ENCODE results near the gene EXT2.

EXT2 gene

DNA sequence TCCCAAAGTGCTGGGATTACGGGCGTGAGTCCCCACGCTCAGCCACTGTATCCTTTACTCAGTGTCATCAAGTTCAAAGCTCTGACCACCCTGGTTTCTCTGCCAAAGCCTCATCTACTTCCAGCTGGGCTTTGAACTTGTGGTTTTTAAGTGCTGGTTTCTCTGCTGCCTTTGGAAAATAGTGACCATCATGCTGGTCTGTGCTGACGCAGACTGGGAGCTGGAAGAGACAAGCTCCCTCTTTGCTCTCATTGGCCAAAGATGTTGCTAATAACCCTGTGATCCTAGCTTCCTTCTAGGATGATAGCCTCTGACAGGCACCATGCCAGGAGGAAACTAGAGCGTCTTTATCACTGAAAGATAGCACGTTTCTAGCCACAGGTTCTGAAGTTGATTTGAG lies 152.0 kb downstream of the EXT2 start:
- DNase-seq, result no peak

DNA sequence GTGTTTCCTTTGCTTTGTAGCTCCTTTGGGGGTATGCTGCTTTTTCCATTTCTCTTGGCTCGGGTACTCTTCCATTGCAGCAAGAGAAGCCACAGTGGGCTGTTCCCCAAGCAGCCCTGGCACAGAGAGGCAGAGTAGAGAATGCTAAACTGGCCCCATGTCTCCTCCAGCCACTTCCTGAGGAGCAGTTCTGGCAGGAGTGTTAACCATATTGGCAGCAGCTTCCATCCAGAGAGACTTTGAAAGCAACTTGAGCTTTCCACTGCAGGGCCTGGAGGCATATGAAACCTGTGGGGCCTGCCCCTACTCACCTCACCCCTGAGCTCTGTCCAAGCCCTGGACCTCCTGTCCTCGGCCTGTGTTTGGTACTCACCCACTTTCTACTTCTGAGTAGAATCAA lies 152.6 kb downstream of the EXT2 start:
- no peak for DNase-seq

DNA sequence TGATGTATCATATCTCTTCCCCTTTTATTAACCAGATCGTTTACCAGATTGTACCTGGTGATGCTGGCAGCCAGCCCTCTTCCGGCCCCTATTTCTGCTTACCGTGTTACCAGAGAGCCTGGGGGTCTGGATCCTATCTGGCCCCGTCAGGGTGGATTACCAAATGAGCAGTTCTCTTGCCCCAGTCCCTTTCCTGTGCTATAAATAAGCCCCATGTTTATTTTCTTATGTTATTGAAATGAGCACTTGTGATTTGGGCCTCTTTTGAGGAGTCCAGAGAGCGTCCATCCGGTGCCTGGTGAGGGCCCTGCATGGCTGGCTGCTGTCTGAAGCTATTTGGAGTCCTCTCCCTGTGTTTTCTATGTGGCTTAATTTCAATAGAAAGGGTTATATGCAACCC lies 154.9 kb downstream of the EXT2 start:
- no peak for DNase-seq

DNA sequence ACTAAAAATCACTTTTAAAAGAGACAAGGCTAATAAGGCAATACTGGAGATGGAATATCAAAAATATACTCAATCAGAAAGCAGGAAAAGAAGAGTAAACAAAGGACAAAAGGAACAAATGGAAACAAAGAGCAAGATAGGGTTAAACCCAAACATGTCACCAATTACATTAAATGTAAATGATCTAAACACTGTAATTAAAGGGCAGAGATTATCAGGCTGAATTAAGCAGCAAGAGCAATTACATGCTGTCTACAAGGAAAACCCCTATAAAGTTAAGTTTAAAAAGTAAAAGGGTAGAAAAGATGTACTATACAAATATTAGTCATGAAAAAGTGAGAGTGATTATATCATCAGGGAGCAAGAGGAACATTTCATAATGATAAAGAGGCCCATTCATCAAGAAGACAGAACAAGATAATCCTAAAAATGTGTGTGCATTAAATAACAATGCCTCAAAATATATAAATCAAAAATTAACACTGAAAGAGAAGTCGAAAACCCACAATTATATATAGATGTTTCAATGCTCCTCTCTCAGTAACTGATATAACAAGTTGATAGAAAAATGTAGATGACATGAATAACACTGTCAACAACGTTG lies 157.6 kb downstream of the EXT2 start:
- no peak for DNase-seq

DNA sequence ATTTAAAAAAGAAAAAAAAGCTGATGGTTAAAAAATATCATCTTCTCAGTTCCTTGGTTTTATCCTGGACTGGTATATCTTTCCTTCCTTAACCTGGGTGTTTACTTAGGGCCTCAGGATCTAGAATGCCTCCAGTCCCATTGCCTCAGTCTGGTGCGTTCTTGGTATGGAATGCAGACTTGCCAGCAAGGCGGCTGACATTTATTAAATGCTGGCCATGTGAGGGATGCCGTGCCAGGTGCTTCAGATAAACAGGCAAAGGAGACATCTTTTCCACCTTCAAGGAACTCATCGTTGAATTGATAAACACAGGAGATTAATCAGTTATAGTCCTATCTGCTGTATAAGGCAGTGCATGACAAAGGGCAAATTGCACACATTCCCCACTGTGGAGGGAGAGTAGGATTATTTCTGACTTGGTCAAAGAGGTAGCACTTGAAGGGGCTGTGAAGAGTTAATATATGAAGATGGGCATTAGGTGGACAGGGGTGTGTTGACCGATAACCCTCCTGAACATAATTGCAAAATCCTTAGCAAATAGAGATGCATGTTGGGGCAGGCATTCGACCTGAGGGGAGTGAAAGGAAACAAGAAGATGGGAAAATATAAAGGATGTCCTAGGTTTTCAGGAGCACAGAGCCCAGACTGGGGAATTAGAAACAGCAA lies 160.1 kb downstream of the EXT2 start:
- no peak for DNase-seq

DNA sequence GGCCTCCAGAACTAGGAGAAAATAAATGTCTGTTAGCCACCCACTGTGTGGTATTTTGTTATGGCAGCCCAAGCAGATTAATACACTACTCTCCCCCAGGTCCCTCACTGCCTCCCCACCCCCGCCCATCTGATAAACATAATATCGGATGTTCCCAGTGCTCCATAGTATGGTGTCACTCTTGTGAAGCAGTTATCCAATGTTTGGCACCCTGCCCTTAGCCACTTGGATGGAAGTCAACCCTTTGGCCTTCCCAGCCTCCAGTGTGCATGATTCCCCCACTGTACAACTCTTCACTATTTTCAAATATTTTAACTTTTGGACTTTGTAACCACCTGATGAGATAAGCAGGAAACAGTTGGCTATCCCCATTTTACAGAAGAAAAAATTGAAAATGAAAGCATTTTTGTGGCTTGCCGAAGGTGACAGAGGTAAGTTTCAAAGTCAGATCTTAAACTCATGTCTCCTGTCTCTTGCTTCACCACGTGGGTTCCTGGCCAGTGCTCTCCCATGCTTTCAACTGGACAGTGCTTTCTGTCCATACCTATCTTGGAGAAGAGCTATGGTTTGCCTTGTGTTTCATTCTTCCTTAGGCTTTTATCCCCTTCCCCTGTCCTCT lies 161.3 kb downstream of the EXT2 start:
- DNase-seq, result no peak

DNA sequence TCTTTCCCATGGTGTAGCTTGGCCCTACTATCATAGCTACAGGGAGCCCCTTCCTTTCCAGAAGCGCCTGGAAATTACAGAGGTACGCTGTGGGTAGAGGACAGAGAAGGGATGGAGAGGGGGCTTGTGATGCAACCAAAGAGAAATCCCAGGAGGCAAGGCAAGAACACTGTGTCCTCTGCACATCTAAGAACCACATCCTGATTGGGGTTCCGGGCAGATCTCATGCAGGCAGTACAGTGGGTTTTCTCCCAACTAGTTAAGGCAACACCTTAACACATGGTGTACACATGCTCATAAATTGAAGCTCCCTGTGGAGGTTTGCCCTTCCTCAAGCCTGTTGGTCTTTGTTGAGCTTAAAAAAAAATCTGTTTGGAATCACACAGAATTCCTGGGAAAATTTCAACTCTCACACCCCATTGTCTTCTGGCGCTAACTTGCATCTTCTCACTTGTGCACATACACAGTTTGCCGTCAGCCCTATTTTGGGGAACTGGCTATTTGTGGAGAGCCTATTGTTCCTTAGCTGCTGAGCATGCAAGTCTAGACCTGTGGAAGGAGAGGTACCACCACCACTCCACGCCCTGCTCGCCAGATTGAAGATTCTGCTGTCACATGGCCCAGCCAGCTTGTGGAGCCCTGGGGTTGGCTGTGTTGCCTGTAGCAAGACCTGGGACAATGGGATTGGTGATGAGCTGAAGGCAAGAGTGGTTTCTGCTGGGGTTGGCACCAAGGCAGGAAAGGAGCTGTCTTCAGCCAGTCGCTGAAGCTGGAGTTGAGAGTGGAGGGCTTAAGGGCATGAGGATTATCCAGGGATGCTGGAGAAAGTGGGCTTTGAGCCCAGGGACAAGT lies 162.1 kb downstream of the EXT2 start:
- DNase-seq, result no peak

DNA sequence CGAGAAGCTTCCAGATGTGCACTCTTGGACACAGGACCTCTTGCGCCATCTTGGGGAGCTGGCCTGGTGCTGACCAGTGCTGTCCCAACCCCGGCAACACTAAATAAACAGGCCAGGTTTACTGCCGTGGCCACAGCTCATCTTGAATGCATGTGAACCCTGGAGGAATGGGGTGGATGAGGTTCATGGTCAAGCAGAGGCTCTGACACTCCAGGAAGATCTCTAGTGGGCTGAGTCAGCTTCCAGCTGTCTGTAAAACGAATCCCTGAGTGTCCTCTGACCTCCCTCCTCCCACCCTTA lies 162.7 kb downstream of the EXT2 start:
- no peak for DNase-seq

DNA sequence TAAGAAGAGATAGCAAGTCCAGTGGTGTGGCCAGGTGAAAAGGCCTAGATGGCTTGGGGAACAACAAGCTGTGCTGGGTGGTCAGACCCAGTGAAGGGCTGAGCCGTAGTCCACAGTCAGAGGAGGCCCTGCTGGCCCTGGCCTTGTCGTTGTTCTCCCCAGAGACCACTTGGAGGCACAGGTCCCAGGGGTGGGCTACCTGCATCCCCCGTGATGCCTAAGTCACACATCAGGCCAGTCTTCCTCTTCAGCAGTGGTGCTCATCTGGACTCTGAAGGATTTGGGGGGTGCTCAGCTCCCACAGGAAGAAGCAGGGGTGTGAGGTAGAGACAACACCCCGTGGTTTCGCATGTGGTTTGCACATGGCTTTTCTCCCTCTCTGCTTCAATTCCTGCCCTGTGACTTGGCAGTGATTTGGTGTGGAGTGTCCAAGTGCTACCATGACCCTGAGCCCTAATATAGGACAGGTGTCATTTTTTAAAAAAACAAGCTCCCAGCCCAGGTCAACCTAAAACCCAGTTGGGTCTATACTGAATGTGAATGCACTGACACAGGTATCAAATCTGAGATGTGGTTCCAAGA lies 163.5 kb downstream of the EXT2 start:
- DNase-seq, result no peak

DNA sequence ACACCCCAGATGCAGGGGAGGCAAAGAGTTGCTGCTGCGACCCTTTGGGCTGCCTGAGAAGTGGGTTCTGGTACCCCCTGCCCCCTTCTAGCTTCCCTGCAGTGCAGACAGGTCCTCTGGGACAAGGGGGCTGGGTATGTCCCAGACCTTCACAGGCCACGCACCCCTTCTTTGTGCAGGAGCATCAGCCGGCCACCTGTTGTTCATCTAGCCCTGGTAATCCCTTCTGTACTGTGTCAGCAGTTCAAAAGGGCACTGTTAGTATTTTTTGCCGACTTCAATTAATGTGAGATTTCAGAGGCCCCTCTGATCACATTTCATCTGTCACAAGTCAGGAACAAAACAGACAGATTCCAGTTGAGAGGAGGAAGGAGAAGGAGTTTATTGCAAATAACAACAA lies 164.6 kb downstream of the EXT2 start:
- DNase-seq, result no peak

DNA sequence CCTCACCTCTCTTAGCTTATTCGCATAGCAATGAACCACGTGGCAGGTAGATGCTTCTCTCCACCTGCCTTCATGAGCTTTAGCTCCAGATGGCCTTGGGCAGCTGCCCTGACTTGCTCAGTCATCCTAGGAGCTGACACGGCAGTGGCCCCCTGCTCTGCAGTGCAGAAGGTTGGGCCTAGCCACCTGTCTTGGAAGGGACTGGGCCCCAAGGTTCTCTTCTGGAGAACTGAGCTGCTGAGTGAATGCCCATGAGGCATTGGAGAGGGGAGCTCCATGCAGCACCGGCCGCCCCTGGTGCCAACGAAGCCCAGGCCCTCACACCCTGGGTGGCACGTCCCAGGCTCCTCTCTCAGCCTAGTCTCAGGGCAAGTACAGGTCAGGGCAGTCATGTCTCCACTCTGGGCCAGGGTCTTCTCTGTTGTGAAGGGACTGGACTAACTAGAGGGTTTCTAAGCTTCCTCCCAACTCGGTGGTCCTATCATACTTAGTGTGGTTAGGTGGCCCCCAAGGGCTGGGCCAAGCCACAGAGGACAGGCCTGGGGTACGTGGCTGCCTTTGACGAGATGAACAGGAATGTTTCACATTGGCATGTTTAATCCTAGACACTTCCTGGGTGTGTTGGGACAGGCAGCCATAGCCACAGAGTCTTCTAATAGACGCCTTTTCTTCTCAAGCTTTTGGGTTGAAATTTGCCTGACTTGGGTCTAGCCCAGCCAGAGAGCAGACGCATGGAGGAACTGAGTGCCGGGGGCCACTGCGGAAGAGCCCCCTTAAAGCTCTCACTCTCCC lies 166.5 kb downstream of the EXT2 start:
- DNase-seq, result no peak

DNA sequence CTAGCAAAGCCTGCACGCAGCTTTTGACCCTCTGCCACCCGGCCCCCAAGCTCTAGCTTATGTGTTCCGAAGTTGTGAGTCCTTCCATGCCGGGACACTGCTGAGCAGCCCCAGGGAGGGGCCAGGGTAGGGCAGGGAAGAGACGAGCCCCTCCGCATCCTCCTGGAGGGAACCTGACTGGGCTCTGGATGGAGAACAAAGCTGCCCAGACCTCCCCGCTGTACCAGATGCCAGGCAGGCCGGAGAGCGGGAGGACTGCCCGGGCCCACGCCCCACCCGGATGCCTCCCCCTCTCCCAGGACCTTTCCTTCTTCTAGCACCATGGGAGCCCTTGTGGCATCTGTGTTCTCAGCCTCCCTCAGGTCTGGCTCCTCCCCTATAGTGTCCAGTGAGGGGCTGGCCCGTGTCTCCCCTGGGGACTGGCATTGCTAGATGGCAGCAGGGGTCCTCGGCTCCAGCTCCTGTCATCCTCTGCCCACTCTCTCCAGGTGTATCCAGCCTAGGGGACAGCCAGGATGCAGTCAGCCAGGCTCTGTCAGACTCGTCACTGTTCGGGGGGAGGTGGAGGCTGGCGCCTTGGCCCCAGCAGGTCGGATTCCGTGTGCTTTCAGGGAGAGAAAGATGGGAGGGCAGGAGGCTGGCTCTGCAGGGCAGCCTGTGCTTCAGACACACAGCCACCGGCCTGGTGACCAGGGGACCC lies 168.4 kb downstream of the EXT2 start:
- no peak for DNase-seq

DNA sequence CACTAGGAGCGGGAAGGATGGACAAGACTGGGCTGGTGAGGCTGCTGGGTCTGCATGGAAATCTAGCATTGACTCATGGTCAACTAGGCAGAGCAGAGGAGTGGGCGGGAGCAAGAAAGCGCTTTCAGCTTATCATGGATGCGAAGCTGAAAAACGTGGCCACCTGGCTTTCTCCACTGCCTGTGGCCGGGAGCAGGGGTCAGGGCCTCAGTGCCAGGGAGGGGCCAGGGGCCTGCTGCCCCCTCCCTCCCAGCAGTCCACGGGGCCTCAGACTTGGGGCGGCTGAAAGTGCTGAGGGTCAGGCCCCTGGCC lies 168.9 kb downstream of the EXT2 start:
- DNase-seq, result no peak

DNA sequence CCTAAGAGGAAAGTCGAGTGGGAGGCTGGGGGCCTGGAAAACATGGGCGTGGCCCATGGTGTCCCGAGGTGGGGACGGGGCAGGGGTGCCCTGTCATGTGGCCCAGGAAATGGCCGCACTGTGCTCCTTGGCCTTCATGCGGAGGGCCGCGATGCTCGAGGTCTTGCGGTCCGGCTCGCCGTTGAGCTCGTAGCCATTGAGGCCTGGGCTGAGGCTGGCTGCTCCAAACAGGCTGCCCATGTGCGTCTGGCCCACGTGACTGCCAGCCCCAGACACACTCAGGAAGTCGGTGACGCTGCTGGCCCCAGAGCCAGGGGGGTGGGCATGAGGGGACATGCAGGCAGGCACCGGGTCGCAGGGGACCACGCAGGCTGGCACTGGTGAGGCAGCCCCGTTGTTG lies 169.3 kb downstream of the EXT2 start:
- no peak for DNase-seq

DNA sequence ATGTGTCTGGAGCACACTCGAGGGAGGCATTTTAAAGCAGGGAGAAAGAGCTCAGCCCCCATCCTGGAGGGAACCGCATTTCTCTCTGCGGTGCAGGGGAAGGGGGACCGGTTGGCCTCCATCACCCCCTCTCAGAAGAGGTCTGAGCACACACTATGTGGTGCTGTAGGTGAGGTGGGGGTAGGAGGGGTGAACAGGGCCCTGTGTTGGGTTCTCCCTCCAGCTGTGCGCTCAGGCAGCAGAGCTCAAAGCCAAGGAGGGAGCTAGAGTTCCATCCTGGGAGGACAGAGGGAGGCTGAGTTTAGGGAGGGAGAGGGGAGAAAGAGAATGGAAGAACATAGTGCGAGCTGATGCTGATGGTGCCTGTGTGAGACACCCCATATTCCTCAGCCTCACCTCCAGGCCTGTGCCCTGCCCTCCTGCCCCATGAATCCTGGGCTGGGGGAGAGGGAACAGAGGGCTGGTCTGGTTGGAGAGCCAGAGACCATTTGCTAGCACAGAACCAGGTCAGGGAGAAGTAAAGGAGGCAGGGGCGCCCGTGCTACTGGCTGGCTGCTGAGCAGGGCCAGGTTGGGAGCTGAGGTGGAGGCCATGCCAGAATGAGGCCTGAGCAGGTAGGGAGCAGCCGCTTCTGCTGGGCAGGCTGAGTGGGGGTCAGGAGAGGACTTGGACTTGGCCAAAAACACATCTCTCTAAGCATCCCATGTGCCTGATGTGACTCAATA lies 170.7 kb downstream of the EXT2 start:
- DNase-seq, result no peak

DNA sequence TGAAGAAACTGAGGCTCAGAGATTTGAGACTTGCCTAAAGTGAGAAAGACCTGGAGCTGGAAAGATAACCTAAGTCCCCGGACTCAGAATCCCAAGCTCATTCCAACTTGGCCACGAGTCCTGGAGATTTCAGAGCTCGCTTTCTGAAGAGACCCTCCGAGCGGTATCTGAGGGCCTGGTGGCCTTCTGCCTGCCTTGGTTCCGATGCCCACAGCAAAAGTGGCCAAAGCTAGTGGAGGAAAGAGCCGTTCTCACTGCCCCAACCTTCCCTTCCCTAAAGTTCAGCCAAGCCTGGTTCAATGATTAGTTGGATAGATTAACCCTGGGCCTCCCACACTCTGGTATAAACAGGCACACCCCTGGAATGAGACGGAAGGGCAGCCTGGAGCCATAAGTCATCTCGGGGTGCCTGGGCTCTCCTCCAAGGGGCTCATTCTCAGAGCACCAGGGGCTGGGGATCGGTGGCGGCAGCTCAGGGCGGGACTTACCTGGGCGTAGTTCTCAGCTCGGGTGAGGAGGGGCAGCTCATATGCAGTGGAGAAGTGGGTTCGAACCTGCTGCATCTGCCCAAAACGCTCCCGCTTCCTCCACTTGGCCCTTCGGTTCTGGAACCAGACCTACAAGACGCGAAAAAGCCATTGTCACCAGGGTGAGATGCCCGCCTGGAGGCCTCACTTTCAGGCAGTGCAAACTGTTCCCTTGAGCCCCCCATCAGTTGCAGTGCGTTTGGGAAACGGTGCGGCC lies 171.7 kb downstream of the EXT2 start:
- DNase-seq, result no peak

DNA sequence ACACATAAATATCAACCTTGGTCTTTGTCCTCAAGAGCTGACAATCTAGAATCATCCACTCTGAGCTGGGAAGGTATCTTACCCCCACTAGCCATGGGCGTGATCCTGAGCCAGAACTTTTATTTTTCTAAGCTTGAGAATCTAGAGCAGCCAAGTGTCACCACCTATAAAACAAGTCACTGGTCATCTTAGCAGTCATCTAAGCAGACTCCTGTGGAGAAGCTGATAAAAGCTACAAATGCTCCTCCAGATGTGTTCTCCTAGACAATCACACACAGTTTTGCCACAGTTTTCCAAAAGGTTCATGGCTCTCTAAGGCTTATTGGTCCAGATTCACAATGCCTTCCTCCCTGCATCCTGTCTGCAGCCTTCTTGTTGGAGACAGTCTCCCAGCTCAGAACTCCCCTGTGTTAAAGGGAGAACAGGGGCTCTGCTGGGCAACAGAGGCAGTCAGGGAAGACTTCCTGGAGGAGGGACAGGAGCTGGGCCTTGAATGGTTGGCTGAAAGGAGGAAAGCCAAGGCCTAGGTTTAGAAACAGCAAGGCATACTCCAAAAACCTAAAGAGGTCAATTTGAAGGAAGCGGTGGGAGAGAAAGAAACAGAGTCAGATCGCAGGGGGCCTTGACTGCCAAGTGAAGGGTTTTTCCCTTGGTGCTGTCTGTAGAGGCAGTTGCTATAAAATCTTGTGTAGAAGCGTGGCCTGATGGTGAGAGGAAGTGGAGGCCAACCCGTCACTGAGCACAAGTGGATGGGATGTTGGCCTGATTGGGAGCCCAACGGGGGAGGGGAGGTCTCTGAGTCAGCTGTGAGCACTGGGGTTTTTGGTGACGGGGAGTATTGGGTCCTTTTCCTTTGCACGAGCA lies 172.5 kb downstream of the EXT2 start:
- DNase-seq, result no peak

DNA sequence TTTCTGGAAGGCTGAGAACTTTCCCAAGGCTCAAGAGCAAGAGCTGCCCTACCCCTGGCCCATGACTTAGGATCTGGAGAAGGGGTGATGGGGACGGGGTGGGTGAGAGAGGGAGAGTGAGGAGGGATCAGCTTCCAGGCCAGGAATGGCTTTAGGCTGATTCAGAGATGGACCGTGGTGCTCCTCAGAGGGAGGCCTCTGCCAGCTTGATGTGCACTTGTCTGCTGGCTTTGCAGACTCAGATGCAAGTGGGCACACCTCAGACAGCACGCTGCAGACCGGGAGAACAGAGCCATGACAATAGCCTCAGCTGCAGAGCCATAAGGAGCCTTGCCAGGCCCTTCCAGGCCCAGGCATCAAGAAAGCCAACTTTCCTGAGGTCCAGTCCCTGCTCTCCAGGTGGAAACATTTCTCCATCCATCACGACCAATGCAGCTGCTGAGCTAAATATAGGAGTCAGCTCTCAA lies 173.2 kb downstream of the EXT2 start:
- DNase-seq, result no peak
